Right cardiac atrium (tissue), 5 donors: ENCODE results near the gene NANOS1. TPM values are rescaled to one million over a fixed set of nuclear protein-coding genes. Genes with fewer than 3 reads are reported as not detected.

Experiments
- polyA plus RNA-seq: library from polyadenylated mRNA; stranded (reverse); fragments of 200-250 nt; gene quantifications from one replicate; pipeline ENCODE4 v1.2.3, GENCODE V29; 2013
- total RNA-seq, 4 donors: library from RNA; stranded (reverse); fragmentation: NEBNext Ultra II Directional; extraction: Animal tissue kit (Norgen Biotek cat#: 25700); gene quantifications; one replicate each; pipeline ENCODE4 v1.2.1, GENCODE V29; 2021
- donor health status: healthy with polysubstance abuse.
- donor health status: DM: no; HTN: yes; CAD: no.
- donor health status: DM: no; HTN: no; CAD: no.
- donor health status: DM: no; HTN: yes; CAD: no; lungs with severe emphysema.
- donor health status: DM: yes; HTN: yes; CAD: no.

The NANOS1 gene
- total and polyA plus RNA-seq, 5 donors = 1.0 to 7.0 (median 2.8) TPM

Other genes with a start within 250 kb of the NANOS1 start
- 100 to 1,000 TPM in 1 of 4 donors, 10 to 100 TPM in 3; 76.9 to 101 (median 88.7) TPM for gene EIF3A, start 51.1 kb downstream of the NANOS1 start, total RNA-seq
- 35.2 TPM for gene EIF3A, start 51.1 kb downstream of the NANOS1 start, polyA plus RNA-seq
- 10 to 100 TPM; 19.3 to 27.9 (median 24.9) TPM for gene DENND10, start 74.4 kb downstream of the NANOS1 start, total RNA-seq
- gene DENND10, start 74.4 kb downstream of the NANOS1 start, polyA plus RNA-seq = 14.1 TPM
- 10 to 100 TPM; 36.8 to 46.8 (median 41.0) TPM for gene SFXN4, start 136.0 kb downstream of the NANOS1 start, total RNA-seq
- 42.3 TPM for gene SFXN4, start 136.0 kb downstream of the NANOS1 start, polyA plus RNA-seq
- gene PRDX3, start 149.1 kb downstream of the NANOS1 start, total RNA-seq = 100 to 1,000 TPM; 163 to 198 (median 190) TPM
- gene PRDX3, start 149.1 kb downstream of the NANOS1 start, polyA plus RNA-seq = 233 TPM
- 10 to 100 TPM; 45.2 to 89.9 (median 60.7) TPM for gene GRK5, start 177.9 kb downstream of the NANOS1 start, total RNA-seq
- gene GRK5, start 177.9 kb downstream of the NANOS1 start, polyA plus RNA-seq = 31.3 TPM